Body of pancreas (tissue), 4 donors: ENCODE measurements around the gene FOXD4L3.
"Not testable (repeated sequence)": the region's sequence is repeated elsewhere in the genome, so short reads cannot be mapped to it uniquely, and the experiment has no call there.

ENCODE experiments used
- POLR2A ChIP-seq, 3 donors: fragments of 450-650 bp; IDR thresholded peaks; one replicate each; pipeline ENCODE4 v1.6.1; 2016; ENCODE audit warnings: antibody characterized with exemption in 3 of 3, mild to moderate bottlenecking in 2 of 3
- TF ChIP-seq, protein P1 (sequence below), 7 experiments: fragments of 450-650 bp in 4 of 7; fragments of 200-600 bp in 3 of 7; sonication (generic) in 3 of 7; IDR thresholded peaks; one replicate each; pipeline ENCODE4 v1.5.1; 2016 to 2019; ENCODE audit warnings: antibody characterized with exemption in 7 of 7

DNA sequence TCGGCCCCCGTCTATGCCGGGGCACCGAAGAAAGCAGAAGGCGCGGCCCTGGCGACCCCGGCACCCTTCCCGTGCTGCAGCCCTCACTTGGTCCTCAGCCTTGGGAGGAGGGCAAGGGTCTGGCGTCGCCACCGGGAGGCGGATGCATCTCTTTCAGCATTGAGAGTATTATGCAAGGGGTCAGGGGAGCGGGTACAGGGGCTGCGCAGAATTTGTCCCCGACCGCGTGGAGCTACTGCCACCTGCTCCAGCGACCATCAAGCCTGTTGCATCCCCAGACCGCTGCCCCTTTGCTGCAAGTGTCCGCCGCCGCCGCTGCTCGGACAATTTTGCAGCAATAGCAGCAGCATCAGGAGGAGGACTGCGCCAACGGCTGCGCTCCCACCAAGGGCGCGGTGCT is 1.1 kb downstream of the FOXD4L3 start:
- TF ChIP-seq, protein P1, sequence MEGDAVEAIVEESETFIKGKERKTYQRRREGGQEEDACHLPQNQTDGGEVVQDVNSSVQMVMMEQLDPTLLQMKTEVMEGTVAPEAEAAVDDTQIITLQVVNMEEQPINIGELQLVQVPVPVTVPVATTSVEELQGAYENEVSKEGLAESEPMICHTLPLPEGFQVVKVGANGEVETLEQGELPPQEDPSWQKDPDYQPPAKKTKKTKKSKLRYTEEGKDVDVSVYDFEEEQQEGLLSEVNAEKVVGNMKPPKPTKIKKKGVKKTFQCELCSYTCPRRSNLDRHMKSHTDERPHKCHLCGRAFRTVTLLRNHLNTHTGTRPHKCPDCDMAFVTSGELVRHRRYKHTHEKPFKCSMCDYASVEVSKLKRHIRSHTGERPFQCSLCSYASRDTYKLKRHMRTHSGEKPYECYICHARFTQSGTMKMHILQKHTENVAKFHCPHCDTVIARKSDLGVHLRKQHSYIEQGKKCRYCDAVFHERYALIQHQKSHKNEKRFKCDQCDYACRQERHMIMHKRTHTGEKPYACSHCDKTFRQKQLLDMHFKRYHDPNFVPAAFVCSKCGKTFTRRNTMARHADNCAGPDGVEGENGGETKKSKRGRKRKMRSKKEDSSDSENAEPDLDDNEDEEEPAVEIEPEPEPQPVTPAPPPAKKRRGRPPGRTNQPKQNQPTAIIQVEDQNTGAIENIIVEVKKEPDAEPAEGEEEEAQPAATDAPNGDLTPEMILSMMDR (IDR thresholded peaks at IDR 0.05), result not testable (repeated sequence)
- not testable (repeated sequence) for TF ChIP-seq POLR2A (IDR thresholded peaks at IDR 0.05)
